Measurements from ENCODE around the gene KLHL13. TPM values are rescaled to one million over a fixed set of nuclear protein-coding genes. Genes with fewer than 3 reads are reported as not detected.

The KLHL13 gene
- under 1 TPM; 0.19 to 0.36 TPM for total RNA-seq
- polyA plus RNA-seq (2013, experiment 1 of 2) = 0.57 TPM
- 1.4 TPM for polyA plus RNA-seq (2013, experiment 2 of 2)
- 0.05 to 3.1 (median 0.84) reads per million in 172 experiments for total RNA-seq

DNA sequence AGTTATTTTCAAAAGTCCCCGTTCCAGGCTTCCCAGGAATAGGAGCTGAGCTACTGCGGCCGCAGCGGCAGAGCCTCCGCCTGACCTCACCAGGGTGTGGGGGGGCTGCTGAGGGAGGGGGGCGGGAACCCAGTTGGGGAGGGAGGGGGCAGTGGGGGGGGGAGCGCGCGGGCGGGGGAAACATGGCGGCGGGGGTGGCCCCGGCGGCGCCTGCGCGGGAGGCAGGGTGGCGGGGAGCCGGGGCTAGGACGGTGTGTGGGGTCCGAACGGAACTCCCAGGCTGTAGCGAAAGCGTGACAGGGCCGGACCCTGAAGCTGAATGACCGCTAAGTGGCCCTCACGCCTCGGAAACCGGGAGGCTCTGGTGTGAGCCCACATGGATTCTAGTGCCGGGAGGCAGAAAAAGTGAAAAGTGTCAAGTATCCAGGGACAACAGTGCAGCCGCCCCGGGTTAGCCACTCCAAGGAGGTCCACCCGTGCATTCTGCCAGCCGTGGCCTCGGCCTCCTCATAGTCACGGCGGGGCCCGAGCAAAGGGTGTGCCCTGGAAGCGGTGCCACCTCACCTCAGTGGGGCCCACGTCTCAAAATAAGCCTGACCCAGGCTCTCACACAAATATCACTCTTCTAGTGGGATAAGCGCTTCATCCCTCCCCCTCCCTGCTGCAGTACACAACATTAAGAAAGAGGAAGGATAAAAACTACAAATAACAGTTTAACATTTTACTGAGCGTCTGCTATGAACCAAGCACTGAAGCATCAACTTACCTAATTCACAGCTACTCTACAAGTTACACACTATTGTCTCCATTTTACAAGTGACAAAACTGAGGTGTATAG is at the start of gene KLHL13:
KLHL13 (minus strand) TSS at position 98 of the 838 bp plus-strand sequence. CDS start 88,337 bp downstream, outside the sequence.
- ATAC-seq (ENCODE audit: poor library complexity) = peak; percentile 26
- H3K4me1 ChIP-seq (ENCODE audit: insufficient read depth, low read length) = no peaks in the 10 kb centered on the region
- H3K36me3 ChIP-seq (ENCODE audit: insufficient read depth, low read length) = no peaks in the 10 kb centered on the region
- H3K9me3 Mint-ChIP-seq = no peaks in the 10 kb centered on the region
- intact Hi-C loops (cut with DNase I, micrococcal nuclease) = no loop called here
- peak within 1 kb of the TSS; percentile 52 for H3K4me3 ChIP-seq (ENCODE audit: low read length)
- ChIA-PET CTCF (no interaction called here), POLR2A (no interaction called here)
- peaks cover 0 to 14% of the 10 kb centered on the region in 2 experiments for H3K27me3 ChIP-seq (ENCODE audit: control insufficient read depth in 1 of 2, insufficient read depth in 2 of 2, low read length in 2 of 2)
- H3K27me3 Mint-ChIP-seq = peaks cover 15% of the 10 kb centered on the region
- peak within 1 kb of the TSS; percentile 61 for H3K27ac Mint-ChIP-seq
- H3K4me1 Mint-ChIP-seq (ENCODE audit: low read depth) = peaks cover 19% of the 10 kb centered on the region
- no peaks in the 10 kb centered on the region for H3K36me3 Mint-ChIP-seq (ENCODE audit: low read depth)
- H3K4me3 Mint-ChIP-seq = peak within 1 kb of the TSS; percentile 85
- TF ChIP-seq, protein P1, sequence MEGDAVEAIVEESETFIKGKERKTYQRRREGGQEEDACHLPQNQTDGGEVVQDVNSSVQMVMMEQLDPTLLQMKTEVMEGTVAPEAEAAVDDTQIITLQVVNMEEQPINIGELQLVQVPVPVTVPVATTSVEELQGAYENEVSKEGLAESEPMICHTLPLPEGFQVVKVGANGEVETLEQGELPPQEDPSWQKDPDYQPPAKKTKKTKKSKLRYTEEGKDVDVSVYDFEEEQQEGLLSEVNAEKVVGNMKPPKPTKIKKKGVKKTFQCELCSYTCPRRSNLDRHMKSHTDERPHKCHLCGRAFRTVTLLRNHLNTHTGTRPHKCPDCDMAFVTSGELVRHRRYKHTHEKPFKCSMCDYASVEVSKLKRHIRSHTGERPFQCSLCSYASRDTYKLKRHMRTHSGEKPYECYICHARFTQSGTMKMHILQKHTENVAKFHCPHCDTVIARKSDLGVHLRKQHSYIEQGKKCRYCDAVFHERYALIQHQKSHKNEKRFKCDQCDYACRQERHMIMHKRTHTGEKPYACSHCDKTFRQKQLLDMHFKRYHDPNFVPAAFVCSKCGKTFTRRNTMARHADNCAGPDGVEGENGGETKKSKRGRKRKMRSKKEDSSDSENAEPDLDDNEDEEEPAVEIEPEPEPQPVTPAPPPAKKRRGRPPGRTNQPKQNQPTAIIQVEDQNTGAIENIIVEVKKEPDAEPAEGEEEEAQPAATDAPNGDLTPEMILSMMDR (IDR thresholded peaks at IDR 0.05) = no peak
- H3K27ac ChIP-seq (ENCODE audit: low read depth in 1 of 2, low read length in 2 of 2) = no peak within 1 kb of the TSS
- peak in 5 of 14 experiments; percentile 5 to 45 (median 28) for DNase-seq
- H3K9me3 ChIP-seq (ENCODE audit: control insufficient read depth in 1 of 2, insufficient read depth in 1 of 2, low read length in 2 of 2) = peaks cover 0 to 5% of the 10 kb centered on the region in 2 experiments

- POLR2A ChIA-PET = no interaction called here
- no peak overlapping the region for H3K4me3 Mint-ChIP-seq
- no peaks in the 10 kb centered on the region for H3K36me3 Mint-ChIP-seq (ENCODE audit: low read depth)
- no peaks in the 10 kb centered on the region for H3K36me3 ChIP-seq (ENCODE audit: insufficient read depth, low read length)
- no peaks in the 10 kb centered on the region for H3K27me3 ChIP-seq (ENCODE audit: control insufficient read depth in 1 of 2, insufficient read depth in 2 of 2, low read length in 2 of 2)
- H3K4me1 Mint-ChIP-seq (ENCODE audit: low read depth) = no peaks in the 10 kb centered on the region
- no peak overlapping the region for H3K27ac ChIP-seq (ENCODE audit: low read depth in 1 of 2, low read length in 2 of 2)
- no peak overlapping the region for H3K4me3 ChIP-seq (ENCODE audit: low read length)
- no peaks in the 10 kb centered on the region for H3K27me3 Mint-ChIP-seq
- no peaks in the 10 kb centered on the region for H3K9me3 ChIP-seq (ENCODE audit: control insufficient read depth in 1 of 2, insufficient read depth in 1 of 2, low read length in 2 of 2)
- ATAC-seq (ENCODE audit: poor library complexity) = no peak
- no peaks in the 10 kb centered on the region for H3K4me1 ChIP-seq (ENCODE audit: insufficient read depth, low read length)
- CTCF ChIA-PET = no interaction called here
- no peaks in the 10 kb centered on the region for H3K9me3 Mint-ChIP-seq
- no peak overlapping the region for H3K27ac Mint-ChIP-seq
- intact Hi-C loops (cut with DNase I, micrococcal nuclease) = no loop called here
- no peak for DNase-seq
- TF ChIP-seq, protein P1 (IDR thresholded peaks at IDR 0.05) = no peak
Observed at GRCh38 chrX:118164138-118164537, 47.5 kb upstream of the KLHL13 start.

DNA sequence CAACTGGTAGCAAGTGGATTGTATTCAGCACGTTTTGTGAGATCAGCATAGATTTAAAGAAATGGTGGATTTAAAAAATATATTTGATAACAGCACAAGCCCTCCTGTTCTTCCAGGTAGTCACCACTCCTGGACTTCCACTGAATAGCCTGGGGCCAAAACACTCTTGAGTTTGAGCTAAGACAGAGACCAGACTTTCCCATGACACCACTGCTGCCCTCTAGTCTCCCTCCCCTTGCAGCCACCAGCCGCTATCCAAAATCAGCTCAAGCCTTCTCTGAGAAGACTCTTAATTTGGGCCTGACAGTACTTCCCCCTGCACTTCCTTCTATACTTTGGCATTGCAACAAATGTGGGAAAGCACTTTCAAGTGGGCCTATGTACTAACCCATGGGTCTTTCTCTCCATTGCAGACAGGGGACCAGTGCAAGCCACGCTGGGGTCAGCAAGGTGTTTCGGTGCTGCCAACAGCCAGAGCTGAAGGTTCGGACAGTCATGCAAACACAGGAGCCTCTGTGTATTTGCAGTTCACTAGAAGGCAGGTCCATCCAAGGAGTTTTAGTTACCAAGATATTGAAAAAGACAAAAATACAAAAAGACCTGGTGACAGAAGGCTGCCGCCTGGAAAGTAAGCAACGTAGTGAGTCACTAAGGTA is 40.5 kb upstream of the KLHL13 start:
- intact Hi-C loops (cut with DNase I, micrococcal nuclease) = no loop called here
- H3K27ac ChIP-seq (ENCODE audit: low read depth in 1 of 2, low read length in 2 of 2) = no peak overlapping the region
- H3K4me3 ChIP-seq (ENCODE audit: low read length) = no peak overlapping the region
- DNase-seq (no peak), ATAC-seq (ENCODE audit: poor library complexity) (no peak)
- Mint-ChIP-seq H3K36me3 (ENCODE audit: low read depth) (no peaks in the 10 kb centered on the region), H3K4me3 (no peak overlapping the region), H3K27ac (no peak overlapping the region), H3K4me1 (ENCODE audit: low read depth) (no peaks in the 10 kb centered on the region), H3K9me3 (no peaks in the 10 kb centered on the region), H3K27me3 (no peaks in the 10 kb centered on the region)
- TF ChIP-seq, protein P1 (IDR thresholded peaks at IDR 0.05) = no peak
- H3K9me3 ChIP-seq (ENCODE audit: control insufficient read depth in 1 of 2, insufficient read depth in 1 of 2, low read length in 2 of 2) = no peaks in the 10 kb centered on the region
- POLR2A ChIA-PET = no interaction called here
- CTCF ChIA-PET = no interaction called here
- no peaks in the 10 kb centered on the region for H3K27me3 ChIP-seq (ENCODE audit: control insufficient read depth in 1 of 2, insufficient read depth in 2 of 2, low read length in 2 of 2)
- no peaks in the 10 kb centered on the region for H3K4me1 ChIP-seq (ENCODE audit: insufficient read depth, low read length)
- no peaks in the 10 kb centered on the region for H3K36me3 ChIP-seq (ENCODE audit: insufficient read depth, low read length)

Data from CD4-positive, alpha-beta T cell (primary cell).